K562 (cell line): ENCODE data around the gene EOLA1.

Source experiments
- MYBL2 ChIP-seq, 2 experiments: fragments of 450-650 bp in 1 of 2; sonication (generic) in 1 of 2; formaldehyde crosslinking in 1 of 2; IDR thresholded peaks; 2 replicates each; pipeline versions ENCODE4 v1.6.1 to v1.8.1; 2017 to 2022; ENCODE audit warnings: borderline replicate concordance in 1 of 2, inconsistent platforms in 1 of 2, low read depth in 1 of 2, mild to moderate bottlenecking in 1 of 2, missing genetic modification reagents in 1 of 2, moderate library complexity in 1 of 2
- TF ChIP-seq, protein P1 (sequence below): fragments of 450-650 bp; IDR thresholded peaks from 2 replicates; pipeline ENCODE4 v1.6.1; 2017; ENCODE audit warnings: antibody characterized with exemption
- TF ChIP-seq, protein P2 (sequence below): sonication (generic); formaldehyde crosslinking; IDR thresholded peaks from 2 replicates; pipeline ENCODE4 v1.8.0; 2023; ENCODE audit warnings: missing genetic modification reagents, mild to moderate bottlenecking, borderline replicate concordance
- TF ChIP-seq, protein P3 (sequence below): fragments of 250-450 bp; sonication (Bioruptor Pico); IDR thresholded peaks from 2 replicates; pipeline ENCODE4 v1.8.0; 2022; ENCODE audit warnings: moderate library complexity, mild to moderate bottlenecking, inconsistent platforms

DNA sequence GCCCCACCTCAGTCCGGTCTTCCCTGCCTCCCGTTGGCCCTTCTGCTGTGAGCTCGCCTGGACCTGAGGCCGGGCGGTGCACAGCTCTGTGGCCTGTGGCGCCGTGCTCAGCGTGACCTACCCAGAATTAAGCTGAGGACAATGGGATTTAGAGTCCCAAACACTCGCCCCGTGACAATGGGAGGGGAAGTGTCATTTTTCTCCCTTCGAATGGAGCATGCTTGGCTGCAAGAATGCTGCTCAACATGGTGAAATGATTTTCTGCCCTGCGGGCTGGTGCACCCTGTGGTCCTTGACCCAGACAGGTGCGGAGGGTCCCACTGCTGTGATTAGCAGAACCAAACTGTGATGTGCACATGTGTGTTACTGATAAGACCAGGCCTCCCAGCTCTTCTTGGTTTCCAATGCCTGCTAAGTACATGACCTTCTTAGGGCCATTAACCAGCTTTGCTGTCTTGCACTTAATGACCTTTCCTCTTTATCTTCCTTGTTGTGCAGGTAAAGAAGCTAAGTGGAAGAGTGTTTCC is 772 bp downstream of the EOLA1 start:
- TF ChIP-seq, protein P1, sequence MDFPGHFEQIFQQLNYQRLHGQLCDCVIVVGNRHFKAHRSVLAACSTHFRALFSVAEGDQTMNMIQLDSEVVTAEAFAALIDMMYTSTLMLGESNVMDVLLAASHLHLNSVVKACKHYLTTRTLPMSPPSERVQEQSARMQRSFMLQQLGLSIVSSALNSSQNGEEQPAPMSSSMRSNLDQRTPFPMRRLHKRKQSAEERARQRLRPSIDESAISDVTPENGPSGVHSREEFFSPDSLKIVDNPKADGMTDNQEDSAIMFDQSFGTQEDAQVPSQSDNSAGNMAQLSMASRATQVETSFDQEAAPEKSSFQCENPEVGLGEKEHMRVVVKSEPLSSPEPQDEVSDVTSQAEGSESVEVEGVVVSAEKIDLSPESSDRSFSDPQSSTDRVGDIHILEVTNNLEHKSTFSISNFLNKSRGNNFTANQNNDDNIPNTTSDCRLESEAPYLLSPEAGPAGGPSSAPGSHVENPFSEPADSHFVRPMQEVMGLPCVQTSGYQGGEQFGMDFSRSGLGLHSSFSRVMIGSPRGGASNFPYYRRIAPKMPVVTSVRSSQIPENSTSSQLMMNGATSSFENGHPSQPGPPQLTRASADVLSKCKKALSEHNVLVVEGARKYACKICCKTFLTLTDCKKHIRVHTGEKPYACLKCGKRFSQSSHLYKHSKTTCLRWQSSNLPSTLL, result no peak
- TF ChIP-seq, protein P2, sequence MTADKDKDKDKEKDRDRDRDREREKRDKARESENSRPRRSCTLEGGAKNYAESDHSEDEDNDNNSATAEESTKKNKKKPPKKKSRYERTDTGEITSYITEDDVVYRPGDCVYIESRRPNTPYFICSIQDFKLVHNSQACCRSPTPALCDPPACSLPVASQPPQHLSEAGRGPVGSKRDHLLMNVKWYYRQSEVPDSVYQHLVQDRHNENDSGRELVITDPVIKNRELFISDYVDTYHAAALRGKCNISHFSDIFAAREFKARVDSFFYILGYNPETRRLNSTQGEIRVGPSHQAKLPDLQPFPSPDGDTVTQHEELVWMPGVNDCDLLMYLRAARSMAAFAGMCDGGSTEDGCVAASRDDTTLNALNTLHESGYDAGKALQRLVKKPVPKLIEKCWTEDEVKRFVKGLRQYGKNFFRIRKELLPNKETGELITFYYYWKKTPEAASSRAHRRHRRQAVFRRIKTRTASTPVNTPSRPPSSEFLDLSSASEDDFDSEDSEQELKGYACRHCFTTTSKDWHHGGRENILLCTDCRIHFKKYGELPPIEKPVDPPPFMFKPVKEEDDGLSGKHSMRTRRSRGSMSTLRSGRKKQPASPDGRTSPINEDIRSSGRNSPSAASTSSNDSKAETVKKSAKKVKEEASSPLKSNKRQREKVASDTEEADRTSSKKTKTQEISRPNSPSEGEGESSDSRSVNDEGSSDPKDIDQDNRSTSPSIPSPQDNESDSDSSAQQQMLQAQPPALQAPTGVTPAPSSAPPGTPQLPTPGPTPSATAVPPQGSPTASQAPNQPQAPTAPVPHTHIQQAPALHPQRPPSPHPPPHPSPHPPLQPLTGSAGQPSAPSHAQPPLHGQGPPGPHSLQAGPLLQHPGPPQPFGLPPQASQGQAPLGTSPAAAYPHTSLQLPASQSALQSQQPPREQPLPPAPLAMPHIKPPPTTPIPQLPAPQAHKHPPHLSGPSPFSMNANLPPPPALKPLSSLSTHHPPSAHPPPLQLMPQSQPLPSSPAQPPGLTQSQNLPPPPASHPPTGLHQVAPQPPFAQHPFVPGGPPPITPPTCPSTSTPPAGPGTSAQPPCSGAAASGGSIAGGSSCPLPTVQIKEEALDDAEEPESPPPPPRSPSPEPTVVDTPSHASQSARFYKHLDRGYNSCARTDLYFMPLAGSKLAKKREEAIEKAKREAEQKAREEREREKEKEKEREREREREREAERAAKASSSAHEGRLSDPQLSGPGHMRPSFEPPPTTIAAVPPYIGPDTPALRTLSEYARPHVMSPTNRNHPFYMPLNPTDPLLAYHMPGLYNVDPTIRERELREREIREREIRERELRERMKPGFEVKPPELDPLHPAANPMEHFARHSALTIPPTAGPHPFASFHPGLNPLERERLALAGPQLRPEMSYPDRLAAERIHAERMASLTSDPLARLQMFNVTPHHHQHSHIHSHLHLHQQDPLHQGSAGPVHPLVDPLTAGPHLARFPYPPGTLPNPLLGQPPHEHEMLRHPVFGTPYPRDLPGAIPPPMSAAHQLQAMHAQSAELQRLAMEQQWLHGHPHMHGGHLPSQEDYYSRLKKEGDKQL (CRISPR knock-in tag), result no peak
- TF ChIP-seq, protein P3, sequence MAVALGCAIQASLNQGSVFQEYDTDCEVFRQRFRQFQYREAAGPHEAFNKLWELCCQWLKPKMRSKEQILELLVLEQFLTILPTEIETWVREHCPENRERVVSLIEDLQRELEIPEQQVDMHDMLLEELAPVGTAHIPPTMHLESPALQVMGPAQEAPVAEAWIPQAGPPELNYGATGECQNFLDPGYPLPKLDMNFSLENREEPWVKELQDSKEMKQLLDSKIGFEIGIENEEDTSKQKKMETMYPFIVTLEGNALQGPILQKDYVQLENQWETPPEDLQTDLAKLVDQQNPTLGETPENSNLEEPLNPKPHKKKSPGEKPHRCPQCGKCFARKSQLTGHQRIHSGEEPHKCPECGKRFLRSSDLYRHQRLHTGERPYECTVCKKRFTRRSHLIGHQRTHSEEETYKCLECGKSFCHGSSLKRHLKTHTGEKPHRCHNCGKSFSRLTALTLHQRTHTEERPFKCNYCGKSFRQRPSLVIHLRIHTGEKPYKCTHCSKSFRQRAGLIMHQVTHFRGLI (CRISPR knock-in tag), result no peak
- TF ChIP-seq MYBL2 (IDR thresholded peaks at IDR 0.05; ENCODE audit: low read depth), result no peak
- no peak for TF ChIP-seq MYBL2 (CRISPR knock-in tag; IDR thresholded peaks at IDR 0.05; ENCODE audit: borderline replicate concordance)
